A549 (cell line): ENCODE data around the gene LRIT3.

Experiments
- CHD2 ChIP-seq: fragments of 150-350 bp; IDR thresholded peaks from 2 replicates; pipeline ENCODE4 v1.6.1; 2014; ENCODE audit warnings: low read length; ENCODE audit not compliant: partially characterized antibody
- CHD4 ChIP-seq: fragments of 200-600 bp; sonication (generic); IDR thresholded peaks from 2 replicates; pipeline ENCODE4 v1.6.1; 2016; ENCODE audit warnings: antibody characterized with exemption, mild to moderate bottlenecking, borderline replicate concordance
- CTCF ChIP-seq: fragments of >200 bp; sonication (Bioruptor Twin); formaldehyde crosslinking; IDR thresholded peaks from 3 replicates; pipeline ENCODE4 v1.5.1; 2016
- ESRRA ChIP-seq: fragments of 150-350 bp; IDR thresholded peaks from 2 replicates; pipeline ENCODE4 v1.6.1; 2014; ENCODE audit warnings: mild to moderate bottlenecking, low read length, borderline replicate concordance
- JUNB ChIP-seq: fragments of >200 bp; sonication (Bioruptor Twin); formaldehyde crosslinking; IDR thresholded peaks from 2 replicates; pipeline ENCODE4 v1.6.1; 2016
- MAFK ChIP-seq: fragments of 450-650 bp; IDR thresholded peaks from 2 replicates; pipeline ENCODE4 v1.6.1; 2014; ENCODE audit not compliant: partially characterized antibody
- POLR2AphosphoS2 ChIP-seq: conservative IDR thresholded peaks from 2 replicates; pipeline ENCODE4 v1.6.1; 2012; ENCODE audit warnings: low read length, improper control_type of control experiment, inconsistent platforms
- SREBF2 ChIP-seq: fragments of 450-650 bp; IDR thresholded peaks from 2 replicates; pipeline ENCODE4 v1.6.1; 2014; ENCODE audit warnings: mild to moderate bottlenecking, moderate library complexity
- TFCP2L1 ChIP-seq: fragments of 250-450 bp; sonication (Bioruptor Pico); IDR thresholded peaks from 2 replicates; pipeline ENCODE4 v1.5.0; 2021; ENCODE audit warnings: mild to moderate bottlenecking
- TF ChIP-seq, protein P1 (sequence below): fragments of 450-650 bp; IDR thresholded peaks from 2 replicates; pipeline ENCODE4 v1.6.1; 2014; ENCODE audit warnings: antibody characterized with exemption
- TF ChIP-seq, protein P2 (sequence below): fragments of 200-600 bp; sonication (generic); IDR thresholded peaks from 2 replicates; pipeline ENCODE4 v1.6.1; 2016; ENCODE audit warnings: antibody characterized with exemption, mild to moderate bottlenecking, moderate library complexity

DNA sequence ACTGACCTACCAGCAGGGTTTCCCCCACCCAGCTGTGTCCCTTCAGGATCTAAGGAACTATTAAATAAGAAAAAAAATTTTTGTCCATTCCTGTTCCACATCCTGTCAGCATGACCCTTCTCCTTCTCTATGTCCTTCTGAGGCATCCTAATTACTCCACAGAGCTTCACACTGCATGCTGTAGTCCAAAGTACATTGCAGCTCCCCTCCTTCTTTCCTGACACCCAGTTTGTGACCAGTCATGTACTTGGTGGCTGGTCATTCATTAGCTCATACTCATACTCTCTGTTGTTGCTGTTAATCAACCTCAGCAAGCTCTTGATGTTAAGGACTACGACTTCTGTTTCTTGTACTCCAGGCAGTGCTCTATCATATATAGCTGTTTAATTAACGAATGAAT lies 62.3 kb downstream of the LRIT3 start:
- no peak for TF ChIP-seq ESRRA
- no peak for TF ChIP-seq CTCF
- no peak for TF ChIP-seq CHD2
- TF ChIP-seq POLR2AphosphoS2 = no peak
- no peak for TF ChIP-seq MAFK
- TF ChIP-seq CHD4 = no peak
- no peak for TF ChIP-seq JUNB
- no peak for TF ChIP-seq TFCP2L1
- TF ChIP-seq, protein P1, sequence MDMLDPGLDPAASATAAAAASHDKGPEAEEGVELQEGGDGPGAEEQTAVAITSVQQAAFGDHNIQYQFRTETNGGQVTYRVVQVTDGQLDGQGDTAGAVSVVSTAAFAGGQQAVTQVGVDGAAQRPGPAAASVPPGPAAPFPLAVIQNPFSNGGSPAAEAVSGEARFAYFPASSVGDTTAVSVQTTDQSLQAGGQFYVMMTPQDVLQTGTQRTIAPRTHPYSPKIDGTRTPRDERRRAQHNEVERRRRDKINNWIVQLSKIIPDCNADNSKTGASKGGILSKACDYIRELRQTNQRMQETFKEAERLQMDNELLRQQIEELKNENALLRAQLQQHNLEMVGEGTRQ = no peak
- TF ChIP-seq SREBF2 = no peak
- TF ChIP-seq, protein P2, sequence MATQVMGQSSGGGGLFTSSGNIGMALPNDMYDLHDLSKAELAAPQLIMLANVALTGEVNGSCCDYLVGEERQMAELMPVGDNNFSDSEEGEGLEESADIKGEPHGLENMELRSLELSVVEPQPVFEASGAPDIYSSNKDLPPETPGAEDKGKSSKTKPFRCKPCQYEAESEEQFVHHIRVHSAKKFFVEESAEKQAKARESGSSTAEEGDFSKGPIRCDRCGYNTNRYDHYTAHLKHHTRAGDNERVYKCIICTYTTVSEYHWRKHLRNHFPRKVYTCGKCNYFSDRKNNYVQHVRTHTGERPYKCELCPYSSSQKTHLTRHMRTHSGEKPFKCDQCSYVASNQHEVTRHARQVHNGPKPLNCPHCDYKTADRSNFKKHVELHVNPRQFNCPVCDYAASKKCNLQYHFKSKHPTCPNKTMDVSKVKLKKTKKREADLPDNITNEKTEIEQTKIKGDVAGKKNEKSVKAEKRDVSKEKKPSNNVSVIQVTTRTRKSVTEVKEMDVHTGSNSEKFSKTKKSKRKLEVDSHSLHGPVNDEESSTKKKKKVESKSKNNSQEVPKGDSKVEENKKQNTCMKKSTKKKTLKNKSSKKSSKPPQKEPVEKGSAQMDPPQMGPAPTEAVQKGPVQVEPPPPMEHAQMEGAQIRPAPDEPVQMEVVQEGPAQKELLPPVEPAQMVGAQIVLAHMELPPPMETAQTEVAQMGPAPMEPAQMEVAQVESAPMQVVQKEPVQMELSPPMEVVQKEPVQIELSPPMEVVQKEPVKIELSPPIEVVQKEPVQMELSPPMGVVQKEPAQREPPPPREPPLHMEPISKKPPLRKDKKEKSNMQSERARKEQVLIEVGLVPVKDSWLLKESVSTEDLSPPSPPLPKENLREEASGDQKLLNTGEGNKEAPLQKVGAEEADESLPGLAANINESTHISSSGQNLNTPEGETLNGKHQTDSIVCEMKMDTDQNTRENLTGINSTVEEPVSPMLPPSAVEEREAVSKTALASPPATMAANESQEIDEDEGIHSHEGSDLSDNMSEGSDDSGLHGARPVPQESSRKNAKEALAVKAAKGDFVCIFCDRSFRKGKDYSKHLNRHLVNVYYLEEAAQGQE = no peak
